GM12878 (cell line): ENCODE measurements around the gene SLC1A5. TPM values are rescaled to one million over a fixed set of nuclear protein-coding genes. Genes with fewer than 3 reads are reported as not detected.

Experiments used
- ATAC-seq: fragments of 200-7000 bp; cut with Tn5 transposase; 3 replicates; pipeline ENCODE4 v1.9.1; 2020; ENCODE audit warnings: mild to moderate bottlenecking, moderate library complexity
- BruUV-seq: library from RNA; stranded (reverse); fragments of 400-500 nt; replicated peaks from 2 replicates; lab custom pipeline; 2021; lab: Mats Ljungman, UMichigan
- CTCF ChIA-PET: fragments of 300-600 bp; sonication (Branson Sonifier 250); formaldehyde crosslinking; extraction: SDS; loops from one replicate; lab custom pipeline; 2021; ENCODE audit warnings: inconsistent platforms; lab: Yijun Ruan, JAX
- POLR2A ChIA-PET: fragments of 350-600 bp; formaldehyde crosslinking; extraction: SDS; loops from one replicate; lab custom pipeline; 2021; ENCODE audit warnings: inconsistent platforms; lab: Charles Lee
- RAD21 ChIA-PET: fragments of 300-600 bp; sonication (Branson Sonifier 250); formaldehyde crosslinking; loops from one replicate; lab custom pipeline; 2023; ENCODE audit warnings: antibody characterized with exemption; ENCODE audit not compliant: unreplicated experiment; lab: Charles Lee
- SMC1A ChIA-PET: fragments of 300-600 bp; sonication (Branson Sonifier 250); formaldehyde crosslinking; loops from one replicate; lab custom pipeline; 2023; ENCODE audit not compliant: unreplicated experiment, uncharacterized antibody; lab: Charles Lee
- DNase-seq: peaks from one replicate; pipeline ENCODE4 v3.0.0-alpha.2; 2011; ENCODE audit warnings: low read depth, low spot score
- FAIRE-seq: peaks from 3 replicates; lab custom pipeline; 2011; peaks lifted over from hg19 to GRCh38; lab: Jason Lieb, UNC
- H2AFZ ChIP-seq: 2 replicates; pipeline ENCODE4 v1.6.0; 2011; ENCODE audit warnings: low read depth, low read length, control low read depth; ENCODE audit not compliant: control insufficient read depth
- H3K27ac ChIP-seq: 2 replicates; pipeline ENCODE4 v1.5.1; 2011; ENCODE audit warnings: control low read depth; ENCODE audit not compliant: control insufficient read depth, insufficient read depth
- H3K27me3 ChIP-seq, 2 experiments: replicated peaks in 1 of 2; 2 replicates each; pipeline versions ENCODE4 v1.6.0 to v1.6.1; 2011; ENCODE audit warnings: low read length in 1 of 2; ENCODE audit not compliant: control insufficient read depth in 2 of 2, insufficient read depth in 2 of 2
- H3K36me3 ChIP-seq, 2 experiments: 2 replicates each; pipeline ENCODE4 v1.5.1; 2011; ENCODE audit warnings: low read length in 1 of 2; ENCODE audit not compliant: control insufficient read depth in 2 of 2, insufficient read depth in 2 of 2
- H3K4me1 ChIP-seq: 2 replicates; pipeline ENCODE4 v1.6.1; 2011; ENCODE audit warnings: mild to moderate bottlenecking, low read length, moderate library complexity, mixed read lengths; ENCODE audit not compliant: control insufficient read depth, insufficient read depth
- H3K4me2 ChIP-seq: 2 replicates; pipeline ENCODE4 v1.6.0; 2011; ENCODE audit warnings: control low read depth; ENCODE audit not compliant: control insufficient read depth, insufficient read depth
- H3K4me3 ChIP-seq: fragments of 200-600 bp; sonication (generic); 2 replicates; pipeline ENCODE4 v1.5.1; 2016
- H3K79me2 ChIP-seq: 2 replicates; pipeline ENCODE4 v1.6.0; 2011; ENCODE audit warnings: low read length; ENCODE audit not compliant: control insufficient read depth, insufficient read depth
- H3K9ac ChIP-seq: 2 replicates; pipeline ENCODE4 v1.8.0; 2011; ENCODE audit warnings: low read length, control low read depth, mixed read lengths; ENCODE audit not compliant: control insufficient read depth, insufficient read depth
- H3K9me3 ChIP-seq: replicated peaks from 3 replicates; pipeline ENCODE4 v1.5.1; 2011; ENCODE audit warnings: mild to moderate bottlenecking, low read length; ENCODE audit not compliant: control insufficient read depth, insufficient read depth
- H4K20me1 ChIP-seq: 2 replicates; pipeline ENCODE4 v1.6.0; 2011; ENCODE audit not compliant: control insufficient read depth, insufficient read depth
- BCL3 ChIP-seq: IDR thresholded peaks from 2 replicates; pipeline ENCODE4 v1.6.1; 2011; ENCODE audit warnings: borderline replicate concordance, low read depth, mild to moderate bottlenecking, moderate library complexity, low read length; ENCODE audit not compliant: insufficient read depth, poor library complexity, severe bottlenecking
- CHD1 ChIP-seq: IDR thresholded peaks from 2 replicates; pipeline ENCODE4 v1.6.1; 2012; ENCODE audit warnings: low read depth, low read length, improper control_type of control experiment
- HDAC6 ChIP-seq: fragments of 200-600 bp; sonication (generic); IDR thresholded peaks from one replicate; pipeline ENCODE4 v1.8.0; 2017; ENCODE audit warnings: antibody characterized with exemption; ENCODE audit not compliant: unreplicated experiment
- LARP7 ChIP-seq: fragments of 450-650 bp; IDR thresholded peaks from 2 replicates; pipeline ENCODE4 v1.6.1; 2017; ENCODE audit warnings: mild to moderate bottlenecking
- NFYA ChIP-seq: IDR thresholded peaks from 2 replicates; pipeline ENCODE4 v1.6.1; 2011; ENCODE audit warnings: low read depth, mild to moderate bottlenecking, low read length, improper control_type of control experiment, borderline replicate concordance
- POLR2A ChIP-seq: IDR thresholded peaks from 2 replicates; pipeline ENCODE4 v1.6.1; 2011; ENCODE audit warnings: low read depth, mild to moderate bottlenecking, low read length
- RELA ChIP-seq: fragments of 450-650 bp; IDR thresholded peaks from 2 replicates; pipeline ENCODE4 v1.8.0; 2014; ENCODE audit warnings: borderline replicate concordance; ENCODE audit not compliant: partially characterized antibody
- RFX5 ChIP-seq: IDR thresholded peaks from 2 replicates; pipeline ENCODE4 v1.6.1; 2011; ENCODE audit warnings: low read depth, low read length, improper control_type of control experiment
- SIN3A ChIP-seq: IDR thresholded peaks from 2 replicates; pipeline ENCODE4 v1.6.1; 2012; ENCODE audit warnings: low read depth, low read length, improper control_type of control experiment
- SP1 ChIP-seq: IDR thresholded peaks from one replicate; pipeline ENCODE4 v1.6.1; 2011; ENCODE audit warnings: low read depth, low read length
- SREBF2 ChIP-seq: IDR thresholded peaks from 2 replicates; pipeline ENCODE4 v1.6.1; 2012; ENCODE audit warnings: mild to moderate bottlenecking, low read length
- ZNF622 ChIP-seq: fragments of 450-650 bp; IDR thresholded peaks from 2 replicates; pipeline ENCODE4 v1.6.1; 2017; ENCODE audit warnings: mild to moderate bottlenecking, inconsistent platforms
- WGBS: methylation state at CpG from one replicate; pipeline ENCODE4 v1.1.6; 2016; ENCODE audit warnings: low lambda C conversion rate; ENCODE audit not compliant: insufficient replicate concordance, insufficient coverage; ENCODE audit errors: missing lambda C conversion rate; 5-methylcytosine and 5-hydroxymethylcytosine counted together
- in situ Hi-C: fragments of 300-500 bp; cut with MboI; formaldehyde crosslinking; loops from 9 replicates; pipeline ENCODE4 v1.14.3; 2018; ENCODE audit warnings: mixed read lengths
- intact Hi-C: fragments of 100-400 bp; cut with micrococcal nuclease; formaldehyde crosslinking; loops from one replicate; pipeline ENCODE4 v1.14.2; 2022; ENCODE audit not compliant: unreplicated experiment
- polyA plus RNA-seq, 11 experiments: library from polyadenylated mRNA; depleted of rRNA in 4 of 11; unstranded in 6 of 11; stranded (reverse) in 5 of 11; fragments of >200 nt; fragmentation: Nextera tagmentation in 4 of 11; fragmentation: Illumina TruSeq in 1 of 11; extraction: Ambion mirVana in 4 of 11; extraction: Trizol in 1 of 11; gene quantifications; 1 replicate in 1 of 11; 2 replicates in 10 of 11; pipeline versions ENCODE4 v1.2.1 to v1.2.3, GENCODE V29; 2011 to 2016; ENCODE audit warnings: inconsistent platforms in 2 of 11, missing spikeins in 2 of 11, low read depth in 1 of 11
- total RNA-seq, 4 experiments: library from RNA; depleted of rRNA in 3 of 4; stranded (reverse); fragments of >200 nt in 3 of 4; fragmentation: Illumina TruSeq in 1 of 4; extraction: Trizol in 1 of 4; gene quantifications; 2 replicates each; pipeline versions ENCODE4 v1.2.1 to v1.2.3, GENCODE V29; 2013 to 2021
- TF ChIP-seq, protein P1 (sequence below): IDR thresholded peaks from 2 replicates; pipeline ENCODE4 v1.6.1; 2012; ENCODE audit warnings: improper control_type of control experiment, low read depth, low read length; ENCODE audit not compliant: insufficient replicate concordance
- TF ChIP-seq, protein P2 (sequence below): fragments of 150-350 bp; IDR thresholded peaks from 2 replicates; pipeline ENCODE4 v1.6.1; 2016; ENCODE audit warnings: low read depth, low read length
- TF ChIP-seq, protein P3 (sequence below): fragments of 450-650 bp; IDR thresholded peaks from 2 replicates; pipeline ENCODE4 v1.6.1; 2014; ENCODE audit warnings: mild to moderate bottlenecking

Gene SLC1A5
- total and polyA plus RNA-seq, 10 of the 15 experiments (the other 5 are each of a cell fraction or from before 2014, with no cell fraction given): 9.1 to 129 (median 60.9) TPM

GRCh38 chr19:46797881-46798280, 9.5 kb upstream of the SLC1A5 start:
- Histone ChIP-seq H3K9ac (no peak overlapping the region), H3K4me2 (no peak overlapping the region), H3K27me3 (no peaks in the 10 kb centered on the region; a peak in 1 of 4 replicates), H3K9me3 (no peaks in the 10 kb centered on the region), H4K20me1 (no peaks in the 10 kb centered on the region), H3K79me2 (no peaks in the 10 kb centered on the region), H2AFZ (no peak overlapping the region), H3K4me3 (no peak overlapping the region), H3K4me1 (no peaks in the 10 kb centered on the region), H3K36me3 (no peaks in the 10 kb centered on the region), H3K27ac (no peak overlapping the region)
- DNase-seq: no peak
- no peak for ATAC-seq
- ChIA-PET CTCF (interaction anchor here (0.7 kb wide), 1 partner anchor 278 kb away, joined by 7 read pairs; no protein-coding TSS in a partner anchor), RAD21 (interaction anchor here (0.7 kb wide), 1 partner anchor 19 kb away, joined by 4 read pairs; no protein-coding TSS in a partner anchor), SMC1A (no interaction called here), POLR2A (no interaction called here)
- 47% methylated on average over 1 of the region's 1 CpG for WGBS
- intact Hi-C loops: no loop called here
- no peak for FAIRE-seq
- in situ Hi-C loops: no loop called here
- no TSS peak for BruUV-seq
- TF ChIP-seq SIN3A: no peak
- no peak for TF ChIP-seq SREBF2
- no peak for TF ChIP-seq HDAC6
- no peak for TF ChIP-seq BCL3
- TF ChIP-seq, protein P1, sequence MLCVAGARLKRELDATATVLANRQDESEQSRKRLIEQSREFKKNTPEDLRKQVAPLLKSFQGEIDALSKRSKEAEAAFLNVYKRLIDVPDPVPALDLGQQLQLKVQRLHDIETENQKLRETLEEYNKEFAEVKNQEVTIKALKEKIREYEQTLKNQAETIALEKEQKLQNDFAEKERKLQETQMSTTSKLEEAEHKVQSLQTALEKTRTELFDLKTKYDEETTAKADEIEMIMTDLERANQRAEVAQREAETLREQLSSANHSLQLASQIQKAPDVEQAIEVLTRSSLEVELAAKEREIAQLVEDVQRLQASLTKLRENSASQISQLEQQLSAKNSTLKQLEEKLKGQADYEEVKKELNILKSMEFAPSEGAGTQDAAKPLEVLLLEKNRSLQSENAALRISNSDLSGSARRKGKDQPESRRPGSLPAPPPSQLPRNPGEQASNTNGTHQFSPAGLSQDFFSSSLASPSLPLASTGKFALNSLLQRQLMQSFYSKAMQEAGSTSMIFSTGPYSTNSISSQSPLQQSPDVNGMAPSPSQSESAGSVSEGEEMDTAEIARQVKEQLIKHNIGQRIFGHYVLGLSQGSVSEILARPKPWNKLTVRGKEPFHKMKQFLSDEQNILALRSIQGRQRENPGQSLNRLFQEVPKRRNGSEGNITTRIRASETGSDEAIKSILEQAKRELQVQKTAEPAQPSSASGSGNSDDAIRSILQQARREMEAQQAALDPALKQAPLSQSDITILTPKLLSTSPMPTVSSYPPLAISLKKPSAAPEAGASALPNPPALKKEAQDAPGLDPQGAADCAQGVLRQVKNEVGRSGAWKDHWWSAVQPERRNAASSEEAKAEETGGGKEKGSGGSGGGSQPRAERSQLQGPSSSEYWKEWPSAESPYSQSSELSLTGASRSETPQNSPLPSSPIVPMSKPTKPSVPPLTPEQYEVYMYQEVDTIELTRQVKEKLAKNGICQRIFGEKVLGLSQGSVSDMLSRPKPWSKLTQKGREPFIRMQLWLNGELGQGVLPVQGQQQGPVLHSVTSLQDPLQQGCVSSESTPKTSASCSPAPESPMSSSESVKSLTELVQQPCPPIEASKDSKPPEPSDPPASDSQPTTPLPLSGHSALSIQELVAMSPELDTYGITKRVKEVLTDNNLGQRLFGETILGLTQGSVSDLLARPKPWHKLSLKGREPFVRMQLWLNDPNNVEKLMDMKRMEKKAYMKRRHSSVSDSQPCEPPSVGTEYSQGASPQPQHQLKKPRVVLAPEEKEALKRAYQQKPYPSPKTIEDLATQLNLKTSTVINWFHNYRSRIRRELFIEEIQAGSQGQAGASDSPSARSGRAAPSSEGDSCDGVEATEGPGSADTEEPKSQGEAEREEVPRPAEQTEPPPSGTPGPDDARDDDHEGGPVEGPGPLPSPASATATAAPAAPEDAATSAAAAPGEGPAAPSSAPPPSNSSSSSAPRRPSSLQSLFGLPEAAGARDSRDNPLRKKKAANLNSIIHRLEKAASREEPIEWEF: no peak
- TF ChIP-seq, protein P2, sequence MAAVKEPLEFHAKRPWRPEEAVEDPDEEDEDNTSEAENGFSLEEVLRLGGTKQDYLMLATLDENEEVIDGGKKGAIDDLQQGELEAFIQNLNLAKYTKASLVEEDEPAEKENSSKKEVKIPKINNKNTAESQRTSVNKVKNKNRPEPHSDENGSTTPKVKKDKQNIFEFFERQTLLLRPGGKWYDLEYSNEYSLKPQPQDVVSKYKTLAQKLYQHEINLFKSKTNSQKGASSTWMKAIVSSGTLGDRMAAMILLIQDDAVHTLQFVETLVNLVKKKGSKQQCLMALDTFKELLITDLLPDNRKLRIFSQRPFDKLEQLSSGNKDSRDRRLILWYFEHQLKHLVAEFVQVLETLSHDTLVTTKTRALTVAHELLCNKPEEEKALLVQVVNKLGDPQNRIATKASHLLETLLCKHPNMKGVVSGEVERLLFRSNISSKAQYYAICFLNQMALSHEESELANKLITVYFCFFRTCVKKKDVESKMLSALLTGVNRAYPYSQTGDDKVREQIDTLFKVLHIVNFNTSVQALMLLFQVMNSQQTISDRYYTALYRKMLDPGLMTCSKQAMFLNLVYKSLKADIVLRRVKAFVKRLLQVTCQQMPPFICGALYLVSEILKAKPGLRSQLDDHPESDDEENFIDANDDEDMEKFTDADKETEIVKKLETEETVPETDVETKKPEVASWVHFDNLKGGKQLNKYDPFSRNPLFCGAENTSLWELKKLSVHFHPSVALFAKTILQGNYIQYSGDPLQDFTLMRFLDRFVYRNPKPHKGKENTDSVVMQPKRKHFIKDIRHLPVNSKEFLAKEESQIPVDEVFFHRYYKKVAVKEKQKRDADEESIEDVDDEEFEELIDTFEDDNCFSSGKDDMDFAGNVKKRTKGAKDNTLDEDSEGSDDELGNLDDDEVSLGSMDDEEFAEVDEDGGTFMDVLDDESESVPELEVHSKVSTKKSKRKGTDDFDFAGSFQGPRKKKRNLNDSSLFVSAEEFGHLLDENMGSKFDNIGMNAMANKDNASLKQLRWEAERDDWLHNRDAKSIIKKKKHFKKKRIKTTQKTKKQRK: no peak
- TF ChIP-seq CHD1: no peak
- no peak for TF ChIP-seq RELA
- no peak for TF ChIP-seq SP1
- TF ChIP-seq, protein P3, sequence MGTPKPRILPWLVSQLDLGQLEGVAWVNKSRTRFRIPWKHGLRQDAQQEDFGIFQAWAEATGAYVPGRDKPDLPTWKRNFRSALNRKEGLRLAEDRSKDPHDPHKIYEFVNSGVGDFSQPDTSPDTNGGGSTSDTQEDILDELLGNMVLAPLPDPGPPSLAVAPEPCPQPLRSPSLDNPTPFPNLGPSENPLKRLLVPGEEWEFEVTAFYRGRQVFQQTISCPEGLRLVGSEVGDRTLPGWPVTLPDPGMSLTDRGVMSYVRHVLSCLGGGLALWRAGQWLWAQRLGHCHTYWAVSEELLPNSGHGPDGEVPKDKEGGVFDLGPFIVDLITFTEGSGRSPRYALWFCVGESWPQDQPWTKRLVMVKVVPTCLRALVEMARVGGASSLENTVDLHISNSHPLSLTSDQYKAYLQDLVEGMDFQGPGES: no peak
- no peak for TF ChIP-seq RFX5
- TF ChIP-seq POLR2A: no peak
- TF ChIP-seq NFYA: no peak
- no peak for TF ChIP-seq LARP7
- TF ChIP-seq ZNF622: no peak
